H54 (cell line): ENCODE data around the gene MRPL46.

Experiments used
- DNase-seq: peaks from one replicate; pipeline ENCODE4 v3.0.0; 2011; ENCODE audit warnings: low spot score, mixed read lengths; ENCODE audit not compliant: insufficient read length
- FAIRE-seq: peaks from 3 replicates; lab custom pipeline; 2011; peaks lifted over from hg19 to GRCh38; lab: Jason Lieb, UNC
- POLR2A ChIP-seq: IDR thresholded peaks from 2 replicates; pipeline ENCODE4 v1.6.1; 2011; ENCODE audit warnings: low read depth, mild to moderate bottlenecking, low read length

Gene MRPL46

GRCh38 chr15:88467935-88468528 lies 844 bp upstream of the MRPL46 start:
- FAIRE-seq (no peak), DNase-seq (no peak)
- no peak for TF ChIP-seq POLR2A

GRCh38 chr15:88465633-88466224 lies 1.5 kb downstream of the MRPL46 start:
- no peak for FAIRE-seq
- TF ChIP-seq POLR2A = no peak
- DNase-seq = no peak

- DNase-seq (no peak), FAIRE-seq (no peak)
- TF ChIP-seq POLR2A = no peak
Observed at GRCh38 chr15:88463870-88464532, 3.2 kb downstream of the MRPL46 start.

- TF ChIP-seq POLR2A = no peak
- FAIRE-seq = no peak
- DNase-seq = no peak
Observed at GRCh38 chr15:88456733-88457132, 10.5 kb downstream of the MRPL46 start.

GRCh38 chr15:88454867-88455810 lies 12.0 kb downstream of the MRPL46 start:
- DNase-seq = peak; percentile 51
- TF ChIP-seq POLR2A = no peak
- no peak for FAIRE-seq

- TF ChIP-seq POLR2A = no peak
- DNase-seq = no peak
- FAIRE-seq = no peak
Observed at GRCh38 chr15:88454236-88454635, 13.0 kb downstream of the MRPL46 start.

GRCh38 chr15:88453651-88454050 lies 13.5 kb downstream of the MRPL46 start:
- DNase-seq (no peak), FAIRE-seq (no peak)
- TF ChIP-seq POLR2A = no peak

GRCh38 chr15:88450125-88450798 lies 16.9 kb downstream of the MRPL46 start:
- TF ChIP-seq POLR2A = no peak
- DNase-seq = peak; percentile 38
- FAIRE-seq = no peak

- TF ChIP-seq POLR2A = no peak
Observed at GRCh38 chr15:88449581-88449980, 17.6 kb downstream of the MRPL46 start.

GRCh38 chr15:88448991-88449461 lies 18.2 kb downstream of the MRPL46 start:
- no peak for TF ChIP-seq POLR2A
- DNase-seq (no peak), FAIRE-seq (no peak)

More at GRCh38 chr15:88449581-88449980, 17.6 kb downstream of the MRPL46 start:
- FAIRE-seq = no peak
- DNase-seq = no peak

- DNase-seq (no peak), FAIRE-seq (no peak)
- no peak for TF ChIP-seq POLR2A
Observed at GRCh38 chr15:88447741-88448140, 19.4 kb downstream of the MRPL46 start.

- DNase-seq = no peak
- TF ChIP-seq POLR2A = no peak
- no peak for FAIRE-seq
Observed at GRCh38 chr15:88447206-88447605, 20.0 kb downstream of the MRPL46 start.
